Suppressor macrophage (primary cell): ENCODE measurements around the gene MEIS3.
A peak's percentile ranks its signal among the peaks of the same experiment; 100 is the strongest.
"Not testable (repeated sequence)": the region's sequence is repeated elsewhere in the genome, so short reads cannot be mapped to it uniquely, and the experiment has no call there.

Experiments
- DNase-seq, 4 experiments: peaks; one replicate each; pipeline ENCODE4 v3.0.0-alpha.2; 2020 to 2022

The MEIS3 gene

GRCh38 chr19:47414469-47414868 lies 4.9 kb downstream of the MEIS3 start:
- peak; percentile 24 to 60 (median 52) for DNase-seq

- DNase-seq = no peak
Measured at GRCh38 chr19:47413941-47414340, 5.4 kb downstream of the MEIS3 start.

- not testable (repeated sequence) for DNase-seq
Measured at GRCh38 chr19:47411696-47412095, 7.6 kb downstream of the MEIS3 start.

- DNase-seq = no peak
Measured at GRCh38 chr19:47411101-47411500, 8.2 kb downstream of the MEIS3 start.

GRCh38 chr19:47408156-47408938 lies 11.0 kb downstream of the MEIS3 start:
- no peak for DNase-seq

- no peak for DNase-seq
Measured at GRCh38 chr19:47407417-47407774, 11.9 kb downstream of the MEIS3 start.

GRCh38 chr19:47406711-47407416 lies 12.5 kb downstream of the MEIS3 start:
- DNase-seq = peak; percentile 28 to 66 (median 42)

GRCh38 chr19:47405854-47406417 lies 13.4 kb downstream of the MEIS3 start:
- no peak for DNase-seq

GRCh38 chr19:47405197-47405550 lies 14.2 kb downstream of the MEIS3 start:
- no peak for DNase-seq

GRCh38 chr19:47404334-47405196 lies 14.8 kb downstream of the MEIS3 start:
- no peak for DNase-seq

GRCh38 chr19:47402504-47402903 lies 16.8 kb downstream of the MEIS3 start:
- DNase-seq = no peak

- DNase-seq = no peak
Measured at GRCh38 chr19:47398707-47399597, 20.4 kb downstream of the MEIS3 start.

- peak; percentile 86 to 93 (median 92) for DNase-seq
Measured at GRCh38 chr19:47391510-47392223, 27.7 kb downstream of the MEIS3 start.

GRCh38 chr19:47390533-47391488 lies 28.5 kb downstream of the MEIS3 start:
- DNase-seq = no peak

GRCh38 chr19:47389150-47389556 lies 30.2 kb downstream of the MEIS3 start:
- DNase-seq = peak; percentile 94 to 99 (median 95)

- peak; percentile 74 to 89 (median 80) for DNase-seq
Measured at GRCh38 chr19:47388721-47389120, 30.6 kb downstream of the MEIS3 start.

- not testable (repeated sequence) for DNase-seq
Measured at GRCh38 chr19:47387623-47388022, 31.7 kb downstream of the MEIS3 start.

GRCh38 chr19:47386582-47386981 lies 32.7 kb downstream of the MEIS3 start:
- DNase-seq = not testable (repeated sequence)

GRCh38 chr19:47384533-47384932 lies 34.8 kb downstream of the MEIS3 start:
- not testable (repeated sequence) for DNase-seq

- DNase-seq = not testable (repeated sequence)
Measured at GRCh38 chr19:47383890-47384289, 35.4 kb downstream of the MEIS3 start.
